Uterus (tissue), 4 donors: ENCODE data around the gene UBE2QL1. TPM values are rescaled to one million over a fixed set of nuclear protein-coding genes. Genes with fewer than 3 reads are reported as not detected.

Experiments used
- DNase-seq, 2 donors: peaks; one replicate each; pipeline ENCODE4 v3.0.0-alpha.2; 2019 to 2020
- H3K27ac ChIP-seq, 2 donors: fragments of 200-600 bp; sonication (generic); 1 replicate in 1 of 2; 2 replicates in 1 of 2; pipeline ENCODE4 v1.5.1; 2016 to 2018
- H3K27me3 ChIP-seq, 2 donors: fragments of 200-600 bp; sonication (generic); one replicate each; pipeline ENCODE4 v1.5.1; 2018 to 2019; ENCODE audit warnings: control low read depth in 1 of 2
- H3K36me3 ChIP-seq, 2 donors: fragments of 200-600 bp; sonication (generic); one replicate each; pipeline ENCODE4 v1.5.1; 2019; ENCODE audit warnings: control low read depth in 1 of 2
- H3K4me1 ChIP-seq, 2 donors: fragments of 200-600 bp; sonication (generic); one replicate each; pipeline ENCODE4 v1.5.1; 2018 to 2019; ENCODE audit warnings: control low read depth in 1 of 2
- H3K4me3 ChIP-seq, 2 donors: fragments of 200-600 bp; sonication (generic); 1 replicate in 1 of 2; 2 replicates in 1 of 2; pipeline ENCODE4 v1.5.1; 2018 to 2019; ENCODE audit warnings: mild to moderate bottlenecking in 1 of 2
- H3K9me3 ChIP-seq, 2 donors: fragments of 200-600 bp; sonication (generic); one replicate each; pipeline ENCODE4 v1.5.1; 2019; ENCODE audit warnings: control low read depth in 1 of 2
- CTCF ChIP-seq, 4 experiments: fragments of 200-600 bp in 2 of 4; fragments of 450-650 bp in 2 of 4; sonication (generic) in 2 of 4; IDR thresholded peaks; one replicate each; pipeline ENCODE4 v1.5.1; 2016 to 2019; ENCODE audit warnings: antibody characterized with exemption in 4 of 4, mild to moderate bottlenecking in 2 of 4, moderate library complexity in 1 of 4
- POLR2A ChIP-seq, 2 donors: fragments of 450-650 bp; IDR thresholded peaks; one replicate each; pipeline ENCODE4 v1.6.1; 2016; ENCODE audit warnings: antibody characterized with exemption in 2 of 2, mild to moderate bottlenecking in 1 of 2, moderate library complexity in 1 of 2
- intact Hi-C: fragments of 100-400 bp; cut with DNase I; formaldehyde crosslinking; loops from one replicate; pipeline ENCODE4 v1.15.1; 2023; ENCODE audit warnings: low total_unique reads
- total RNA-seq, 4 donors: library from RNA; depleted of rRNA in 3 of 4; stranded (reverse); fragments of >200 nt in 3 of 4; gene quantifications; one replicate each; pipeline versions ENCODE4 v1.1.0 to v1.2.4, GENCODE V29; 2014 to 2023
- donor health status: DM: yes; HTN: yes; CAD: no.

UBE2QL1 gene
- total RNA-seq, 4 donors from 2014 or later, result 0.34 to 0.90 TPM; not detected in 2

GRCh38 chr5:6459896-6460295 lies 11.2 kb downstream of the UBE2QL1 start:
- H3K27ac ChIP-seq, result no peak overlapping the region
- H3K9me3 ChIP-seq, result no peaks in the 10 kb centered on the region
- intact Hi-C loops, result no loop called here
- DNase-seq, result no peak
- H3K4me1 ChIP-seq, result no peaks in the 10 kb centered on the region
- H3K36me3 ChIP-seq, result no peaks in the 10 kb centered on the region
- H3K4me3 ChIP-seq, result no peak overlapping the region
- TF ChIP-seq CTCF (IDR thresholded peaks at IDR 0.05) (no peak), POLR2A (IDR thresholded peaks at IDR 0.05) (no peak)
- H3K27me3 ChIP-seq, result no peaks in the 10 kb centered on the region

- H3K27me3 ChIP-seq, result no peaks in the 10 kb centered on the region
- intact Hi-C loops, result no loop called here
Observed at GRCh38 chr5:6461006-6461405, 12.3 kb downstream of the UBE2QL1 start.

GRCh38 chr5:6461793-6462650 lies 13.4 kb downstream of the UBE2QL1 start:
- Histone ChIP-seq H3K4me3 (no peak overlapping the region), H3K27me3 (no peaks in the 10 kb centered on the region), H3K27ac (no peak overlapping the region), H3K36me3 (no peaks in the 10 kb centered on the region), H3K9me3 (no peaks in the 10 kb centered on the region), H3K4me1 (no peaks in the 10 kb centered on the region)
- TF ChIP-seq CTCF (IDR thresholded peaks at IDR 0.05) (no peak), POLR2A (IDR thresholded peaks at IDR 0.05) (no peak)
- no peak for DNase-seq
- intact Hi-C loops, result no loop called here

More at GRCh38 chr5:6461006-6461405, 12.3 kb downstream of the UBE2QL1 start:
- Histone ChIP-seq H3K36me3 (no peaks in the 10 kb centered on the region), H3K27ac (no peak overlapping the region), H3K4me3 (no peak overlapping the region), H3K4me1 (no peaks in the 10 kb centered on the region), H3K9me3 (no peaks in the 10 kb centered on the region)
- TF ChIP-seq POLR2A (IDR thresholded peaks at IDR 0.05) (no peak), CTCF (IDR thresholded peaks at IDR 0.05) (no peak)
- DNase-seq, result no peak

- TF ChIP-seq POLR2A (IDR thresholded peaks at IDR 0.05), result no peak
- no peak for TF ChIP-seq CTCF (IDR thresholded peaks at IDR 0.05)
Observed at GRCh38 chr5:6462671-6463070, 14.0 kb downstream of the UBE2QL1 start.

GRCh38 chr5:6464441-6464840 lies 15.8 kb downstream of the UBE2QL1 start:
- H3K4me3 ChIP-seq, result no peak overlapping the region
- H3K36me3 ChIP-seq, result no peaks in the 10 kb centered on the region
- H3K27me3 ChIP-seq, result no peaks in the 10 kb centered on the region
- no peak overlapping the region for H3K27ac ChIP-seq
- intact Hi-C loops, result no loop called here
- no peaks in the 10 kb centered on the region for H3K4me1 ChIP-seq
- TF ChIP-seq POLR2A (IDR thresholded peaks at IDR 0.05), result no peak
- TF ChIP-seq CTCF (IDR thresholded peaks at IDR 0.05), result no peak
- no peaks in the 10 kb centered on the region for H3K9me3 ChIP-seq
- DNase-seq, result no peak

More at GRCh38 chr5:6462671-6463070, 14.0 kb downstream of the UBE2QL1 start:
- intact Hi-C loops, result no loop called here
- no peak for DNase-seq
- H3K27me3 ChIP-seq, result no peaks in the 10 kb centered on the region
- no peaks in the 10 kb centered on the region for H3K9me3 ChIP-seq
- H3K27ac ChIP-seq, result no peak overlapping the region
- no peaks in the 10 kb centered on the region for H3K4me1 ChIP-seq
- H3K36me3 ChIP-seq, result no peaks in the 10 kb centered on the region
- H3K4me3 ChIP-seq, result no peak overlapping the region
